ENCODE results near the gene DDTL. TPM values are rescaled to one million over a fixed set of nuclear protein-coding genes. Genes with fewer than 3 reads are reported as not detected.

DDTL gene
- total RNA-seq, 1 experiment from 2014 or later = 0.11 TPM

- DNase-seq (ENCODE audit: low read depth) = no peak
Observed at GRCh38 chr22:24006207-24006913, 39.7 kb downstream of the DDTL start.

GRCh38 chr22:24006914-24007214 is 40.2 kb downstream of the DDTL start:
- no peak for DNase-seq (ENCODE audit: low read depth)

GRCh38 chr22:24007253-24008021 is 40.7 kb downstream of the DDTL start:
- DNase-seq (ENCODE audit: low read depth) = no peak

GRCh38 chr22:24008022-24008283 is 41.3 kb downstream of the DDTL start:
- DNase-seq (ENCODE audit: low read depth) = no peak

GRCh38 chr22:24008381-24009226 is 41.9 kb downstream of the DDTL start:
- no peak for DNase-seq (ENCODE audit: low read depth)

GRCh38 chr22:24009227-24010017 is 42.7 kb downstream of the DDTL start:
- no peak for DNase-seq (ENCODE audit: low read depth)

- DNase-seq (ENCODE audit: low read depth) = no peak
Observed at GRCh38 chr22:24010018-24010391, 43.3 kb downstream of the DDTL start.

- DNase-seq (ENCODE audit: low read depth) = no peak
Observed at GRCh38 chr22:24011735-24012068, 45.0 kb downstream of the DDTL start.

GRCh38 chr22:24016156-24016555 is 49.5 kb downstream of the DDTL start:
- no peak for DNase-seq (ENCODE audit: low read depth)

- DNase-seq (ENCODE audit: low read depth) = no peak
Observed at GRCh38 chr22:24021304-24021703, 54.6 kb downstream of the DDTL start.

Other genes with a start within 250 kb of the DDTL start
- 2.1 and 3.1 TPM in 2 replicates for gene ZNF70, start 215.8 kb upstream of the DDTL start, total RNA-seq (2014; rRNA removed; shearing (Covaris generic))
- not detected in 2 replicates for gene VPREB3, start 212.5 kb upstream of the DDTL start, total RNA-seq (2014; rRNA removed; shearing (Covaris generic))
- not detected in 2 replicates for gene C22orf15, start 203.9 kb upstream of the DDTL start, total RNA-seq (2014; rRNA removed; shearing (Covaris generic))
- gene CHCHD10, start 198.9 kb upstream of the DDTL start, total RNA-seq (2014; rRNA removed; shearing (Covaris generic)) = 3.5 and 31.6 TPM in 2 replicates
- gene MMP11, start 194.0 kb upstream of the DDTL start, total RNA-seq (2014; rRNA removed; shearing (Covaris generic)) = 0.34 and 4.2 TPM in 2 replicates
- gene SMARCB1, start 179.9 kb upstream of the DDTL start, total RNA-seq (2014; rRNA removed; shearing (Covaris generic)) = 125 and 144 TPM in 2 replicates
- 0.24 and 0.57 TPM in 2 replicates for gene DERL3, start 127.9 kb upstream of the DDTL start, total RNA-seq (2014; rRNA removed; shearing (Covaris generic))
- 6.0 and 7.4 TPM in 2 replicates for gene SLC2A11, start 109.0 kb upstream of the DDTL start, total RNA-seq (2014; rRNA removed; shearing (Covaris generic))
- 224 and 296 TPM in 2 replicates for gene MIF, start 72.5 kb upstream of the DDTL start, total RNA-seq (2014; rRNA removed; shearing (Covaris generic))
- gene GSTT2B, start 5.7 kb upstream of the DDTL start, total RNA-seq (2014; rRNA removed; shearing (Covaris generic)) = 0.68 and 0.91 TPM in 2 replicates
- gene DDT, start 7.6 kb downstream of the DDTL start, total RNA-seq (2014; rRNA removed; shearing (Covaris generic)) = 113 and 133 TPM in 2 replicates
- gene GSTT2, start 13.2 kb downstream of the DDTL start, total RNA-seq (2014; rRNA removed; shearing (Covaris generic)) = not detected in 2 replicates
- gene GSTT4, start 38.6 kb downstream of the DDTL start, total RNA-seq (2014; rRNA removed; shearing (Covaris generic)) = not detected in 2 replicates
- 21.2 and 28.2 TPM in 2 replicates for gene CABIN1, start 44.4 kb downstream of the DDTL start, total RNA-seq (2014; rRNA removed; shearing (Covaris generic))
- gene SUSD2, start 214.6 kb downstream of the DDTL start, total RNA-seq (2014; rRNA removed; shearing (Covaris generic)) = 0.29 TPM in 1 of 2 replicates, not detected in the other

Measured in Daoy (cell line).